KMS-11 (cell line): Measurements from ENCODE around the gene ADD2.

Source experiments
- H2AFZ ChIP-seq: fragments of 200-600 bp; sonication (generic); 2 replicates; pipeline ENCODE4 v1.6.1; 2016; ENCODE audit warnings: antibody characterized with exemption, mixed run types, low read depth
- H3K27ac ChIP-seq: fragments of 200-600 bp; sonication (generic); 2 replicates; pipeline ENCODE4 v1.6.1; 2016; ENCODE audit warnings: mild to moderate bottlenecking, mixed run types
- H3K27me3 ChIP-seq: fragments of 200-600 bp; sonication (generic); 2 replicates; pipeline ENCODE4 v1.6.1; 2017; ENCODE audit warnings: mild to moderate bottlenecking, low read depth, mixed run types, moderate library complexity; ENCODE audit not compliant: insufficient read depth
- H3K36me3 ChIP-seq: fragments of 200-600 bp; sonication (generic); 2 replicates; pipeline ENCODE4 v1.6.1; 2017; ENCODE audit warnings: mild to moderate bottlenecking, mixed run types; ENCODE audit not compliant: insufficient read depth
- H3K4me1 ChIP-seq: fragments of 200-600 bp; sonication (generic); 2 replicates; pipeline ENCODE4 v1.6.1; 2016; ENCODE audit warnings: mild to moderate bottlenecking, low read depth, mixed run types; ENCODE audit not compliant: poor library complexity, severe bottlenecking
- H3K4me2 ChIP-seq: fragments of 200-600 bp; sonication (generic); 2 replicates; pipeline ENCODE4 v1.7.0; 2016; ENCODE audit warnings: mild to moderate bottlenecking, mixed run types
- H3K4me3 ChIP-seq: fragments of 200-600 bp; sonication (generic); IDR thresholded peaks from 2 replicates; pipeline ENCODE4 v1.6.1; 2017; ENCODE audit warnings: low read depth, low read length, mixed read lengths; ENCODE audit not compliant: insufficient read depth
- H3K79me2 ChIP-seq: fragments of 200-600 bp; sonication (generic); 2 replicates; pipeline ENCODE4 v1.6.1; 2016; ENCODE audit warnings: low read depth, mixed run types; ENCODE audit not compliant: insufficient read depth
- H3K9ac ChIP-seq: fragments of 200-600 bp; sonication (generic); 2 replicates; pipeline ENCODE4 v1.6.1; 2016; ENCODE audit warnings: mild to moderate bottlenecking, mixed run types
- H4K20me1 ChIP-seq: fragments of 200-600 bp; sonication (generic); 2 replicates; pipeline ENCODE4 v1.6.1; 2016; ENCODE audit warnings: mild to moderate bottlenecking, mixed run types; ENCODE audit not compliant: insufficient read depth
- CTCF ChIP-seq: fragments of 200-600 bp; sonication (generic); conservative IDR thresholded peaks from 2 replicates; pipeline ENCODE4 v1.6.1; 2017; ENCODE audit warnings: low read depth, mild to moderate bottlenecking, antibody characterized with exemption, low read length, moderate library complexity, mixed read lengths

ADD2 gene

GRCh38 chr2:70608373-70608772, 159.6 kb downstream of the ADD2 start:
- Histone ChIP-seq H3K36me3 (no peaks in the 10 kb centered on the region), H3K27me3 (no peaks in the 10 kb centered on the region), H3K4me2 (no peak overlapping the region), H3K79me2 (no peaks in the 10 kb centered on the region), H3K4me1 (peaks cover under 1% of the 10 kb centered on the region), H3K9ac (no peak overlapping the region), H3K27ac (no peak overlapping the region), H3K4me3 (no peak overlapping the region), H2AFZ (no peak overlapping the region), H4K20me1 (no peaks in the 10 kb centered on the region)
- no peak for TF ChIP-seq CTCF

- H3K27ac ChIP-seq: no peak overlapping the region
- no peak overlapping the region for H3K9ac ChIP-seq
- no peaks in the 10 kb centered on the region for H3K79me2 ChIP-seq
- no peaks in the 10 kb centered on the region for H3K27me3 ChIP-seq
- H3K4me3 ChIP-seq: no peak overlapping the region
- no peak overlapping the region for H2AFZ ChIP-seq
- TF ChIP-seq CTCF: no peak
- H4K20me1 ChIP-seq: no peaks in the 10 kb centered on the region
- H3K4me2 ChIP-seq: no peak overlapping the region
- no peaks in the 10 kb centered on the region for H3K36me3 ChIP-seq
- H3K4me1 ChIP-seq: no peaks in the 10 kb centered on the region
Observed at GRCh38 chr2:70607121-70607561, 160.9 kb downstream of the ADD2 start.
